Ascending aorta (tissue), 2 donors: ENCODE results near the gene SLC16A5. TPM values are rescaled to one million over a fixed set of nuclear protein-coding genes. Genes with fewer than 3 reads are reported as not detected.
A peak's percentile ranks its signal among the peaks of the same experiment; 100 is the strongest.

Experiments
- DNase-seq, 2 donors: peaks; one replicate each; pipeline ENCODE4 v3.0.0-alpha.2; 2019; ENCODE audit warnings: low spot score in 2 of 2
- H3K27ac ChIP-seq, 2 donors: fragments of 200-600 bp; sonication (generic); one replicate each; pipeline ENCODE4 v1.5.1; 2016 to 2017; ENCODE audit warnings: mild to moderate bottlenecking in 1 of 2
- H3K27me3 ChIP-seq: fragments of 200-600 bp; sonication (generic); one replicate; pipeline ENCODE4 v1.5.1; 2017
- H3K36me3 ChIP-seq, 2 donors: fragments of 200-600 bp; sonication (generic); one replicate each; pipeline ENCODE4 v1.5.1; 2016
- H3K4me1 ChIP-seq, 2 donors: fragments of 200-600 bp; sonication (generic); one replicate each; pipeline ENCODE4 v1.5.1; 2016 to 2017; ENCODE audit warnings: mild to moderate bottlenecking in 1 of 2
- H3K4me3 ChIP-seq, 2 donors: fragments of 200-600 bp; sonication (generic); one replicate each; pipeline ENCODE4 v1.5.1; 2016 to 2017; ENCODE audit warnings: mild to moderate bottlenecking in 1 of 2
- H3K9me3 ChIP-seq, 2 donors: fragments of 200-600 bp; sonication (generic); one replicate each; pipeline ENCODE4 v1.5.1; 2016
- CTCF ChIP-seq, 3 experiments: fragments of 200-600 bp in 2 of 3; fragments of 450-650 bp in 1 of 3; sonication (generic) in 2 of 3; IDR thresholded peaks; one replicate each; pipeline ENCODE4 v1.5.1; 2016 to 2019; ENCODE audit warnings: antibody characterized with exemption in 3 of 3, mild to moderate bottlenecking in 1 of 3, moderate library complexity in 1 of 3
- intact Hi-C: fragments of 100-400 bp; cut with DNase I; formaldehyde crosslinking; loops from one replicate; pipeline ENCODE4 v1.15.1; 2023
- total RNA-seq: library from RNA; depleted of rRNA; stranded (reverse); fragments of >200 nt; gene quantifications from one replicate; pipeline ENCODE4 v1.1.0, GENCODE V29; 2016

Gene SLC16A5
- total RNA-seq, 1 donor from 2014 or later, result 101 TPM

- no peaks in the 10 kb centered on the region for H3K36me3 ChIP-seq
- no peaks in the 10 kb centered on the region for H3K9me3 ChIP-seq
- H3K4me3 ChIP-seq, result no peak overlapping the region
- TF ChIP-seq CTCF (IDR thresholded peaks at IDR 0.05), result no peak
- no peaks in the 10 kb centered on the region for H3K27me3 ChIP-seq
- no peak overlapping the region for H3K27ac ChIP-seq
- DNase-seq, result no peak
- intact Hi-C loops, result no loop called here
- H3K4me1 ChIP-seq, result no peaks in the 10 kb centered on the region
These were observed 58.8 kb downstream of the SLC16A5 start for GRCh38 chr17:75146592-75146991.

- no peak for TF ChIP-seq CTCF (IDR thresholded peaks at IDR 0.05)
- no peak for DNase-seq
- intact Hi-C loops, result no loop called here
- Histone ChIP-seq H3K36me3 (no peaks in the 10 kb centered on the region), H3K27ac (no peak overlapping the region), H3K4me1 (no peaks in the 10 kb centered on the region), H3K9me3 (no peaks in the 10 kb centered on the region), H3K4me3 (no peak overlapping the region), H3K27me3 (no peaks in the 10 kb centered on the region)
These were observed 60.3 kb downstream of the SLC16A5 start for GRCh38 chr17:75147878-75148546.

GRCh38 chr17:75151930-75152329 lies 64.2 kb downstream of the SLC16A5 start:
- DNase-seq, result no peak
- Histone ChIP-seq H3K9me3 (no peaks in the 10 kb centered on the region), H3K36me3 (no peaks in the 10 kb centered on the region), H3K27ac (no peak overlapping the region), H3K27me3 (no peaks in the 10 kb centered on the region), H3K4me1 (peaks cover 6% of the 10 kb centered on the region in 2 donors), H3K4me3 (no peak overlapping the region)
- no peak for TF ChIP-seq CTCF (IDR thresholded peaks at IDR 0.05)
- intact Hi-C loops, result no loop called here

DNA sequence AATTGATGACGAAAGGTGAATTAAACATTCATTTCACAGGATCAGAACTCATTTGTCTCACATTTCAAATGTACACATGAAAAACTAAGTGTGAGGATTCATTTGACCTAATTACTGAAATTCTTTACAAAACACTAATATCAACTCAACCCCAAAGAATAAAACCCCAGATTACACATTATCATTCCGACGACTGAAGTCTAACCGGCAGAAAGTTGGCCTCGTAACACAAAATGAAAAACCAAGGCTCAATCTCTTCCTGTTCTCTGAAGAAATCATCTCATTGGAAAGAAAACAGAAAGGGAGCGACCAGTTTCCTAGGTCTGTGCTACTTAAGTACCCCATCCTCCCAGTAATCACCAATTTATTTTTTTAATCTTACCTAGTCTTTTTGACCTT lies 64.8 kb downstream of the SLC16A5 start:
- intact Hi-C loops, result no loop called here
- no peak for DNase-seq
- H3K9me3 ChIP-seq, result no peaks in the 10 kb centered on the region
- no peaks in the 10 kb centered on the region for H3K27me3 ChIP-seq
- TF ChIP-seq CTCF (IDR thresholded peaks at IDR 0.05), result no peak
- no peaks in the 10 kb centered on the region for H3K36me3 ChIP-seq
- H3K4me1 ChIP-seq, result peaks cover 6% of the 10 kb centered on the region in 2 donors
- no peak overlapping the region for H3K27ac ChIP-seq
- peak overlapping the region in 1 of 2 donors; percentile 94 for H3K4me3 ChIP-seq

DNA sequence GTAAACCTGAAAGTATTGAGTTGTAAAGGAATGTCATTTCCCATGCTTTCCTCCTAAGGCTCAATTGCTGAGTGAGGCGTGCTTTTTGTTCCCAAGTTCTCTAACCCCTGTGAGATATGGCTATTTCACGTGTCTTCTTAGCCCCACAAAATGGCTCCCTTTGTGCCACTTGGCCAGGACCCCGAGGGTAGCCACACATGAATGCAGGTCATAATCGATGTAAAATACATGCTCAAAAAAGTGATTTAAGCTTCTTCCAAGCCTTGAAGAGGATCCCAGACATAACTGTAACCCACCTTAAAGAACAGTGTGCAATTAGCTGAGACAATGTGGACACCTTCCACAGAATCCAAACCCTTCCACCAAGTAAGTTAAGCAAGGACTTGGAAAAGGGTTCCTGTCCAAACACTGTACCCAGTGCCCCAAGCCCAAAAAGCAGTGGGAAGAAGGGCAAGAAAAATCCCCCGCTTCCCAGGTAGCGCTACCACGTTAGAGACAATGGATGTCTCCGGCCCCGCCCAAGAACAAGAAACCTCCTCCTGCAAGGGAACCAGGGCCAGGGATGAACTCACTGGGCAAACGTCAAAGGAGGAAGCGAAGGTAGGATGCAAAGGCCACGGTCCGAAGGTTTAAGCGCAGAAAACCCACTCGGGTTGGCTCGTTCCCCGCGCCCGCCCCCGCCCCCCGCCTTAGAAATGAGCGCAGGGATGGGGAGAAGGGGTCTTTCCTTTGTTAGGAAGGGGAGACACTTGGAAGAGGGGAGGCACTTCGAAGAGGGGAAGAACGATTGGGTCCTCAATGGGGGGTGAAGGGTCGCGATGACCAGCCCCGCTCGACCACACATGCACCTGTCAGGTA lies 65.4 kb downstream of the SLC16A5 start:
- TF ChIP-seq CTCF (IDR thresholded peaks at IDR 0.05), result no peak
- no peaks in the 10 kb centered on the region for H3K27me3 ChIP-seq
- DNase-seq, result no peak
- no peaks in the 10 kb centered on the region for H3K9me3 ChIP-seq
- no peaks in the 10 kb centered on the region for H3K36me3 ChIP-seq
- intact Hi-C loops, result no loop called here
- H3K4me1 ChIP-seq, result peaks cover 6% of the 10 kb centered on the region in 2 donors
- H3K4me3 ChIP-seq, result peak overlapping the region; percentile 94 to 98
- H3K27ac ChIP-seq, result no peak overlapping the region
